ENCODE results near the gene RCCD1.

RCCD1 gene

DNA sequence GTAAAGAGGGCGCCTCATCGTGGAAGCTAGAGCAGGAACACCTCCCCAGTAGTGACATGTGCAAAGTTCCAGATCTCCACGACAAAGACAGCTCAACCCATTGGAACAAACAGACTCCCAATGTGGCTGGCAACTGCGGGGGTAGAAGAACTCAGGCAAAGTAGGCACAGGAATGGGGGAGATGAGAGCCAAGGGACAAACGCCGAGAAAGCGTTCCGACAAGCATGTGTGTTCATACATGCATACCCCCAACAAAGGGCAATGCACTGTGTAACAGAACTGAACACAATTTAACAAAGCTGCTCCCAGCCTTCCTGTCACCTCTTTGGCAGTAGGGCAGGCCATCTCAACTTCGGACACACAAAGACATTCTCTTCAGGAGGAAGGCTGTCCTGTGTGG is 11.6 kb downstream of the RCCD1 start:
- DNase-seq (ENCODE audit: low read depth): no peak

DNA sequence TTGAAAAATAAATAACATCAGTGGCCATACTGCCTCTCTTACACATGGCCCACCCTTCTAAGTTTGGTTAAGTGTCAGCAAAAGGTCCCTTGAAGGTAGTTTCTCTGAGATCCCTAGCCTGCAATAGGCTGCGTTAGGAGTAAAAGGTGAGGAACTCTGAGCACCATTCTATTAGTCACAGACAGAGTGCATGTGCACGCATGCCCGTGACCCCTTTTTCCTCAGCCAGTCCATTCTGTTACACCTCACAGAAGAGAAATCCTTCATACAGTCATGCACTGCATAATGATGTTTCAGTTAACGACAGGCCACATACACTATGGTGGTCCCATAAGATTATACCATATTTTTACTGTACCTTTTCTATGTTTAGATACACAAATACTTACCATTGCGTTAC is 12.5 kb downstream of the RCCD1 start:
- DNase-seq (ENCODE audit: low read depth): no peak

DNA sequence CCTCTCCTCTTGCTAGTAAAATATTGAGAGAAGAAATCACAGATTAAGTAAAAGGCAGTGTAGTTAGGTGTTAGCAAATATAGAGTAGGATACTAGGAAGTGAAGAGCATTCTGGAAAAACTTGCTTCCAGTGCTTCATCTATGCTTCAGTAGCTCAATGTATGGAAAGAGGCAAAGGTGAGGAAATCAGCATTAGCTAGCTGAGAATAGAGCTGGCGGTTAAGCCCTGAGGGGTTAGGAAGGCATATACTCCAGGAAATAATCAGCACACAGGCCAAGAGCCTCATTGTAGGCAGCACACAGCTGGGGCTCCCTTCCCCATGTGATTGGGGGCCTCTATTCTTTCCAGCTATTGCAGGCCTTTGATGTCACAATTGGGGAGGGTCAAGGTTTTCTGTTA is 13.8 kb downstream of the RCCD1 start:
- DNase-seq (ENCODE audit: low read depth): no peak

DNA sequence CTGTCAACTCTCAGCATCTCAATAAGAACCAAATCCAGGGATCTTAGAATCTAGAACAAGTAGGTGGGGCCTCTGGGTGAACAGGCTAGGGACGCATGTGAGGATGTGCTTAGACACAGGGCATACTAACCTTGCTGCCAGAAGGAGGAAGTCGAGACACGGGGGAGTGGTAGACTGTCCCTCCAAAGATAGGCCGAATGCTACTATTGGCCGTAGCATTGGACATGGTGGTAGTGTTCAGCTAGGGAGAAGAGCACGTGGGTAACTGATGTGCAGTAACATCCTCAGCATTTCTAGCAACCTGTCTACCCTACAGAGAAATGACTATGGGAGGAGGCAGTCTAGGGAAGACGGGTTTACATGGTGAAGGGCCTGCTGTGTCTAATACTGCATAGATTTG is 15.6 kb downstream of the RCCD1 start:
- no peak for DNase-seq (ENCODE audit: low read depth)

DNA sequence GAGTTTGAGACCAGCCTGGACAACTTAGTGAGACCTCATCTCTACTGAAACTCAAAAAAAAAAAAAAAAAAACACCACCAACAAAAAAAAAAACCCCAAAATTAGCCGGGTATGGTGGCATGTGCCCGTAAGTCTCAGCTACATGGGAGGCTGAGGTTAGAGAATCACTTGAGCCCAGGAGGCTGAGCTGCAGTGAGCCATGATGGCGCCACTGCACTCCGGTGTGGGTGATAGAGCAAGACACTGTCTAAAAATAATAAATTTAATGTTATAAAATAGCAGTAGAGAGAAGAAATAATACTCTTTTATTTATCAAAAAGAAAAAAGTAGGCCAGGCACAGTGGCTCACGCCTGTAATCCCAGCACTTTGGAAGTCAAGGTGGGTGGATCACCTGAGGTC is 17.4 kb downstream of the RCCD1 start:
- DNase-seq (ENCODE audit: low read depth): no peak

DNA sequence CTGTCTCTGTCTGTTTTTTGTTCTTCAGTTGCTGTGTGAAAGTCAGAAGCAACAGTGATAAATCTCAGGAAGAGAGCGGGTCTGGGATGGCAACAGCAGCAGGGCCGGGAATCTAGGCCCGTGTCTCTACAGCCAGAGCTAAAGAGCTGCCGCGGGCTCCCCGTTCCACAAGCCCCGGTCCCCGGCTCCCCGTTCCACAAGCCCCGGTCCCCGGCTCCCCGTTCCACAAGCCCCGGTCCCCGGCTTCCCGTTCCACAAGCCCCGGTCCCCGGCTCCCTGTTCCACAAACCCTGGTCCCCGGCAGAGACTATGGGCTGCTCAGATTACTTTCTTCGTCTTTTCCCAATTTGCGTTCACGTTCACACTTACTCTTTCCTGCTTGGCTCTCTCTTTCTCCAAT is 19.5 kb downstream of the RCCD1 start:
- DNase-seq (ENCODE audit: low read depth): no peak

DNA sequence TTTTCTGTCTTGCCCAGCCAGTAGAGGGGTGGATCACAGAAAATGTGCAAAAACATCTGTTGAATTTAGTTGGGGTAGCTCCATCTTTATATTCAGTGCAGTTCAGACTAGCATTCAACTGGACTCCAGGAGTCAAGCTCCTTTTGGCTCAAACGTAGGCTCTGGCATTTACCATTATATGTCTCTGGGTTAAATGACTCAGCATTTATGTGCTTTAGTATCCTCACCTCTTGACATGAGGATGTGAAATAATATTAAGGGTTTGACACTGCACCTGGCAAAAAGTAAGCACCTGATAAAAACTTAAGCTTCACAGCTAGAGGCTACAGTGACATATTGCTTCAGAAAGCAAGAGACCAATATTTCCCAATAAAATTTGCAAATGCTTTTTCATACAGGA is 24.9 kb downstream of the RCCD1 start:
- DNase-seq (ENCODE audit: low read depth): no peak

DNA sequence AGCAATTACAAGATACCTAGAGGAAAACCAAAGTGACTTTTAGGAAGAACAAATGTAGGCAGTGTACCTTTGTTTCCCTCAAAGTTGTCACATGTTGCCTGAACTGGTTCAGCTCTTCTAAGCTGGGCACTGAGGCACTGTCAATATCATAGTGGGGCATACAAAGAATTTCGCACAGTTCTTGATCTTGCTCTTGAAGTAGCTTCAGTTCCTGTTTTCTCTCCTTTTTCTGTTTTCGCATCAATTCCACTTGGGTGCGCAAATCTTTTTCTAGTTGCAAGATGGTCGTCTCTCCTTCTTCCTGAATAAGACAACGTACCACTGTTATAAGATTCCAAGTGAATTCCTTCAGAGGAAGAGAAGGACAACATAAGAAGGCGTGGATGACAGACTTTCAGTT is 27.0 kb downstream of the RCCD1 start:
- no peak for DNase-seq (ENCODE audit: low read depth)

DNA sequence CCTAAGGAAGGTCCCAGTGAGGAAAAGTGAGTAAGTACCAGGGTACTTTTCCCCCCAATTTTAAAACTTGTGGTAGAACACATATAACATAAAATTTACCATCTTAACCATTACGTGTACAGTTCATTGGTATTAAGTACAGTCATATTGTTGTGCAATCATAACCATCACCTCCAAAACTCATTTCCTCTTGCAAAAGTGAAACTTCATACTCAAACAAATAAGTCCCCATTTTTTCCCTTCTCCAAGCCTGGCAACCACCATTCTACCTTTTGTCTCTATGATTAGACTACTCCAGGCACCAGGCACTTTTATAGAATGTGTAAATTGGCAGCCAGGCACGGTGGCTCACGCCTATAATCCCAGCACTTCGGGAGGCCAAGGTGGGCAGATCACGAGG is 27.5 kb downstream of the RCCD1 start:
- no peak for DNase-seq (ENCODE audit: low read depth)

DNA sequence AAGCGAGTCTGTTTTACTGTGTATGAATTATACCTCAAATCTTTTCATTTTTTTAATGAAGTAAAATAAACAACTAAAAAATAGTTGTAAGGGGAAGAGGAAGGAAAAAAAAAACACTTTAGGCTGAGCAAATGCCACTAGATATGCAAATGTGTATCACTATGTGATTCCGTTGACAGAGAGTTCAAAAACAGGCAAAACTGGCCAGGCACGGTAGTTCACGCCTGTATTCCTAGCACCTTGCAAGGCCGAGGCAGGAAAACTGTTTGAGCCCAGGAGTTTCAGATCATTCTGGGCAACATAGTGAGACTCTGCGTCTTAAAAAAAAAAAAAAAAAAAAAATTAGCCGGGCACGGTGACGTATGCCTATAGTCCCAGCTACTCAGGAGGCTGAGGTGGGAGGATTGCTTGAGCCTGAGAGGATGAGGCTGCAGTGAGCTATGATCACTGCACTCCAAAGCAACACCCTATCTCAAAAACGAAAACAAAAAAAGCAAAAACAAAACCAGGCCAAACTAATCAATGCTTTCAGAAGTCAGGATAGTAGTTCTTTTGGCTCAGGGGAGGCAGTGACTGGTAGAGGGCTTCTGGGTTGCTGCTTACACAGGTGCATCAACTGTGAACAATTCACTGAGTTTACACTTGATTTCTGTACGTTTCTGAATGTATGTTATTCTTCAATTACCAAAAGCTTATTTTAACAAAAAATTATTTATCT is 32.3 kb downstream of the RCCD1 start:
- no peak for DNase-seq (ENCODE audit: low read depth)

DNA sequence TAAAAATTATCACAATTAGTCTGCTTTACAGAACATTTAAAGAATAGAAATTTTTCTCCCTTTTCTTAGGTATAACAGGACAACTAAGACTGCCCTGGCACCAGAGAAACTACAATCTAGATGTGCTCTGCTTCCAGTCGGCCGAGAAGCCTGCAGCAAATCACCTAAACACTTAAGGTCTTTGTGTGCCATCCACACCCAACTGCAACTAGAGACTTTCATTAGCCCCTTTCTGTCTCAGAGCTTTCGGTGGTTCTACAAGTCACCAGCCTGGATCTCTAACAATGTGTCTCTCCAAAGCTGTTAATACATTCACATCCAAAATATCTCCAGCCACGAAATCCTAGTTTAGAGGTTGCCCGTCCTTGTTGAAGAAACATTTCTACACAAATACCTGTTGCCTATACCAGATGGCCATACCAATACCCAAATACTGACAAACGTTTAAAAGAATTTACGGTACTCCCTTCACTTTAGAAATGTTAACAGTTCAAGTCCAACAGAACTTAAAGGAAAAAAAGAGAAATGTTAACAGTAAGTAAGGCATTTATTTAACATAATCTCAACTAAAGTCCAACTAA is 33.0 kb downstream of the RCCD1 start:
- DNase-seq (ENCODE audit: low read depth): no peak

DNA sequence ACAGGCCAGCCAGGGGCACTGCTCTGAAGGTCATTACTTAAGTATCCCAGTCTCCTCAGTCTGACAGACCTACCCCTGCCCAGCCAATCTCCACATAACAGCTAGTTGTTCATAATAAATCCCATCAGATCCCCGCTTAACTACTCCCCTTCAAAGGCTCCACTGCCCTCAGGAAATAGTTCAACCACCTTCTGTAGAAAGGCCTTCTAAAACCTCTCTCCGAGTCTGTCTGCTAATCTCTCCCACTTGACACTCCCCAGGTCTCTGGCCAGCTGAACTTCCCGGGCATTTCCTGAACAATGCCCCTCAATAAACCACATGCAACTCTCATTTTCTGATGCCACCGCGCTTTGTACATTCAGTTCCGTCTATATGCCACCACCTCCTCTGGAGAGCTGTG is 33.6 kb downstream of the RCCD1 start:
- DNase-seq (ENCODE audit: low read depth): no peak

DNA sequence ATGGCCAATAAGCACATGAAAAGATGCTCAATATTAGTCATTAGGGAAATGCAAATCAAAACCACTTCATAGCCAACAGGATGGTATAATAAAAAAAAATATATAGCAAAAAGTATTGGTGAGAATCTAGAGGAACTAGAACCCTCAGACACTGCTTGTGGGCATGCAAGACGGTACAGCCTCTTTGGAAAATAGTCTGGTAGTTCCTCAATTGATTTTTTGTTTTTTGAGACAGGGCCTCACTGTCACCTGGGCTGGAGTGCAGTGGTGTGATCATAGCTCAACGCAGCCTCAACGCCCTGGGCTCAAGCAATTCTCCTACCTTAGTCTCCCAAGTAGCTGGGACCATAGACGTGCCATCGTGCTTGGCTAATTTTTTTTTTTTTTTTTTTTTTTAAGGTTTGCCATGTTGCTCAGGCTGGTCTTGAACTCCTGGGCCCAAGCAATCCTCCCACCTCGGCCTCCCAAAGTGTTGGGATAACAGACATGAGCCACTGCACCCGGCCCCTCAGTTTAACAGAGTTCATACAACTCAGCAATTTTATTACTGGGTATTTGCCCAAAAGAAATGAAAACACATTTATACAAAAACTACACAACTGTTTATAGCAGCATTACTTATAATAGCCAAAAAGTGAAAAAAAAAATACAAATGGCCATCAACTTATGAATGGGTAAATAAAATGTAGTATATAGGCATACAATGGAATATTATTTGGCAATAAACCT is 34.5 kb downstream of the RCCD1 start:
- DNase-seq (ENCODE audit: low read depth): no peak

DNA sequence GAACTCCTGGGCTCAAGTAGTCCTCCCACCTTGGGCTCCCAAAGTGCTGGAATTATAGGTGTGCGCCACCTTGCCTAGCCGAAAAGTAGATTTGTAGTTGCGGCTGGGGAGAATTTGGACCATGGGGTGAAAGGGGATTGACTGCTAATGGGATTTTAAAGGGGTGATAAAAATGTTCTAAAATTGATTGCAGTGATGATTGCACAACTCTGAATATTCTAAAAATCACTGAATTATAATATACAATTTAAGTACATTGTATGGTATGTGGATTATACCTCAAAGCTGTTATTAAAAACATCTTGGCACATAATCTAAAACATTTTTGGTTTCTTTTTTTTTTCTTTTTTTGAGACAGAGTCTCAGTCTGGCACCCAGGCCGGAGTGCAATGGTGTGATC is 35.8 kb downstream of the RCCD1 start:
- no peak for DNase-seq (ENCODE audit: low read depth)

DNA sequence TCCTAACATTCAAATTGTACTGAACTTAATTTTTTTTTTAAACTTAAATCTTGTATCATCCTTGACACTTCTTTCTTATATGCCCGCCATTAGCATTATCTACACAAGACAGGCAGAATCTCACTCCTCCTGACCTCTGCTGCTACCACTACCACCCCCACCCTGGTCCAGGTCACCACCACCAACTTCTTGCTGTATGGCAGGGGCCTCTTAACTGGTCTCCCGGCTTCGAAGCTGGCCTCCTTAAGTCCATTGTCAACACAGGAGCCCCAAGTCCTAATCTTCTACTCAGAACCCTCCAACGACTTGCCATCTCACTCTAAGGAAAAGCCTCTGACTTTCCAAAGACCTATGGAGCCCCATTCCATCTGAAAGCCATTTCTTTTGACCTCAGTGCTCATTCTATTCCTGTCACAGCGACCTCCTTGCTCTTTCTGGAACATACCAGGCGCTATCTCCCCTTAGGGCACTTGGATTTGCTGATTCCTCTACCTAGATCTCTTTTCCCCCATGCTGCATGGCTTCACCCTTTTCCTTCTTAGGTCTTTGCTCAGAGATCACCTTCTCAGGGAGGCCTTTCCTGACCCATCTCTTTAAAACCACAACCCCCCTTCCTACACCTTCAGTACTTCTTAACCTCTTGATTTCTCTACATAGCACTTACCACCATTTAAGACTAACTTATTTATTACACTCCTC is 37.1 kb downstream of the RCCD1 start:
- DNase-seq (ENCODE audit: low read depth): no peak

DNA sequence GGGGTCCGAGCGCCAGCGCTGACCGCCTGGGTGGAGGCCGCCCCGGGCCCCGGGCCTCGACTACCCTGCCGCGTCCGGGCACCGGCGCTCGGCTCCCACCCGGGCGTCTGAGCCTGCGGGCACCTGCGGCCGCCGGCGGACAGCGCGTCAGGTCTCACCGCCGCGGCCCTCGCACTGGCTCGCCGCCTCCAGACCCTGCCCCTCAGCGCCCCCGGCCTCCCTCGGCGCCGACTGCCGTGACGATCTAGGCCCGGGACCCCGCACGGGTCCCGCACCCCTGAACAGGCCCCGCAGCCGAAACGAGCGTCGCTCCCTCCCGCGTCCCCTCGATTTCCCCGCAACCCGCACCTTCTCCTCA is 39.4 kb downstream of the RCCD1 start:
- no peak for DNase-seq (ENCODE audit: low read depth)

DNA sequence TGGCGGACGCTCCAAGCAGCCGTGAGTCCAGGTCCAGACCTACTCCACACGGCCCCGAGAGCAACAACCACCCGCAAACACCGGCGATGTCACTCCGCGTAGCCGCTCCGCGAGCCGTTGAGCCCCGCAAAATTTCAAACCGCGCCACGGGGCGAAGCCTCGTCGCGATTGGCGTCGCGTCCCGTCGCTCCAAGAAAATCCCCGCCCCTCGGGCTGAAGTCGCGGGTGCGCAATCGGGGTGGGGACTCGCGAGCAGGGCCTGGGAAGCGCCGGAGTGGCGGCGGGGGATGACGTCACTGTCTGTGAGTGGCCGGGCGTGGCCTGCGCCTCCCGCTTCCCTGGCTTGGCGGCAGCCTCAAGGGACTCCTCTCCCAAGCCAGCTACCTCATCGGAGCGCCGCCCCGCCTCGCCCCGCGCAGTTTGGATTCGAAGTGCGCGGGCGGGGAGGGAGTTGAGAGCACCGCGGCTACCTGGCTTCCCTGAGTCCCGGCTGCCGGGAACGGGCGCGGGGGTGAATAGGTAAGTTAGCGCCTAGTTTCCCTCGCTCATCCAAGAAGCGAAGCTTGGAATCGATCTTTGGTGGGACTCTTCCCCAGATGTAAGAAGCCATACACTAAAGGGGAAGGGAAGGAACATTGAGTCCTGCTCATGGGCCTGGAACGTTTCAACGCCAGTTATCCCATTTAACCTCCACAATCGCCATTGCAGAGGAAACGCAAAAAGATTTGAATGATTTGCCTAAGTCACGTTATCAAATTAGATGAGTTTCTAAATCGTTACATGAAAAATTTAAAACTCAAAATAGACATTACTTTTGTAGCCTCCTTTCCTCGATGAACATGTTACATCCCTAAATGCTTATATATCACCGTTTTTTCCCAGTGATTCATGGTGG is 40.0 kb downstream of the RCCD1 start, which contains the start of gene PRC1:
PRC1 (minus strand) TSS at position 119 of the 895 bp plus-strand sequence; CDS start at position 1, 118 bp downstream.
- peak; percentile 91 for DNase-seq (ENCODE audit: low read depth)

DNA sequence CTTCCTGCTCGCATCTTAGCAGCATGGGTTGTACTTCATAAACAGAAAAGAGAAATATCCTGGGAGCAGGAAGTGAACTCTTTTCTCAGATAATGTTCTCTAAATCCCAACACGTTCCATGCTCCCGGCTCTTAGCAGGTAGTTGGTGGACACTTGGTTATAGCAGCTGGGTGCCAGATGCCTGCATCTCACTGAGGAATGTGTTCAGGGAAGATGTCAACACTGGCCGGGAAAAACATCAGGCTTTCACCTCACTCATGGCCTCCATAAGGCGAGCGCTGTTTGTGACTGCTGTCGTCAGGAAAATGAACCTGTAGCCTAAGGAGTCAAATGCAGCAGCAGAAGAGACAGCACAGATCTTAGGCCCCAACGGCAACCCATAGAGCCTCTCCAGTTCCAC is 44.1 kb downstream of the RCCD1 start:
- DNase-seq (ENCODE audit: low read depth): no peak

DNA sequence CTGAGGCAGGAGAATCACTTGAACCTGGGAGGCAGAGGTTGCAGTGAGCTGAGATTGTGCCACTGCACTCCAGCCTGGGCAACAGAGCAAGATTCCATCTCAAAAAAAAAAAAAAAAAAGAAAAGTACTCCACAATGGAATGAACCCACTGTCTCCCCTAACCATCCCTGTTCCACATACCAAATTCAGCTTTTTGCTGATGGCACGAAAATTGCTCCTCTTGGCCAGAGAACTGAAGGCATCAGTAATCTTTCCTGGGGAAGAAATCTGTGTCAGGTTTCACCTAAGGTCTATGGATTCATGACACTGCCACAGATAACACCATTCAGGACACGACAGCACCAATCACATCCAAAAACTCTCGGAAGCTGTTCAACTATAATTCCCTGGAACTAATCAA is 46.5 kb downstream of the RCCD1 start:
- no peak for DNase-seq (ENCODE audit: low read depth)

DNA sequence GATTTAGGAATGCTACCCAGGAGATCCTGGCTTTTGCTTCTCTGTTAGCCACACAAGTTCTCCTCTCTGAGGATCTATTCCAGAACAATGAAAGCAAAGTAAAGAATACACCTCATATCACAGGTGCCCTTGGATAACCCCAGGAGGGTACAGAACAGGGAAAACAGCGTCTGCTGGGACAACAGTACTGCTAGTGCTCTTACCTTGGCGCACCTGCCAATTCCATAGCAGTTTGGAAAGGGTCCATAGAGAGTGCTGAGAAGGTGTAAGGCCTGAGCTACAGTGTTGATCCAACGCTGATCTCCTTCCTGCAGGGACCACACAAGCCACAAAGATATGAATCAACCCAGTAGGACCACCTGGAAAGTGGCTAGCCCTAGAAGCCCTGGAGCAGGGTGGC is 52.6 kb downstream of the RCCD1 start:
- no peak for DNase-seq (ENCODE audit: low read depth)

Data from stimulated activated CD8-positive, alpha-beta memory T cell treated with anti-CD3 and anti-CD28 coated beads, Interleukin-15, amount 100 ng/mL, for 24 hours (primary cell).